Right ventricle myocardium superior (tissue), 1 donor: ENCODE measurements around the gene SPRED1. TPM values are rescaled to one million over a fixed set of nuclear protein-coding genes. Genes with fewer than 3 reads are reported as not detected.
"Not testable (repeated sequence)": the region's sequence is repeated elsewhere in the genome, so short reads cannot be mapped to it uniquely, and the experiment has no call there.

ENCODE experiments used
- ATAC-seq: fragments of 200-7000 bp; cut with Tn5 transposase; one replicate; pipeline ENCODE4 v1.9.1; 2020; ENCODE audit warnings: mild to moderate bottlenecking; ENCODE audit not compliant: poor library complexity
- DNase-seq: peaks from one replicate; pipeline ENCODE4 v3.0.0-alpha.2; 2020
- intact Hi-C: fragments of 100-400 bp; cut with DNase I; formaldehyde crosslinking; loops from one replicate; pipeline ENCODE4 v1.11.2; 2022
- total RNA-seq: library from RNA; stranded (reverse); fragmentation: NEBNext Ultra II Directional; extraction: Animal tissue kit (Norgen Biotek cat#: 25700); gene quantifications from one replicate; pipeline ENCODE4 v1.2.1, GENCODE V29; 2021
- donor health status: DM: no; HTN: yes; CAD: no; lungs with severe emphysema.

Gene SPRED1
- total RNA-seq, 1 donor from 2014 or later, result 9.8 TPM

DNA sequence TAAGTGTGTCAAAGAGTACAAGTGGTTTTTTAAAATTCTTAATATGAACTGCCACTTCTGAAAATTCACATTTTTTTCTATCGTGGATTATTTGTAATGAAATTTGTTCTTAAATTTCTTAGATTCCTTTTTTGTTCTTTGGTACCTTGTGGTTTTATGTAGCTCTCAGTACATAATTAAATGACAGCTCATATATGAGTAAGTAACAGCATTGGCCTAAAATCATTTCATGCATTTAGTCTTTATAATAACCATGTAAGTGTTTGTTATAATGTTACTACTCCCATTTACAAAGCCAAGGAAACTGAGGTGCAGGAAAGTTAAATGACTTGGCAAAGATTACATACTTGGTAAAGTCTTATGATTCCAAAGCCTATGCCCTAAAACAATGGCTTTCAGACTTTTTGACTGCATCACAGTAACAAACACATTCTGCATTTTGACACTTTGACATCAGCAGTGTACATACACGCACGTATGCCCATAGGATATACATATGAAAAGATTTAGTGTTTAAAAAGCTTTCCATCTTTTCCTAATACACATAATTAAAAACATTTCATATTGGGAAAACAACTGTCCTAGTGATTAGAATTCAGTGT lies 14.9 kb downstream of the SPRED1 start:
- DNase-seq, result no peak
- ATAC-seq, result no peak
- intact Hi-C loops, result no loop called here

DNA sequence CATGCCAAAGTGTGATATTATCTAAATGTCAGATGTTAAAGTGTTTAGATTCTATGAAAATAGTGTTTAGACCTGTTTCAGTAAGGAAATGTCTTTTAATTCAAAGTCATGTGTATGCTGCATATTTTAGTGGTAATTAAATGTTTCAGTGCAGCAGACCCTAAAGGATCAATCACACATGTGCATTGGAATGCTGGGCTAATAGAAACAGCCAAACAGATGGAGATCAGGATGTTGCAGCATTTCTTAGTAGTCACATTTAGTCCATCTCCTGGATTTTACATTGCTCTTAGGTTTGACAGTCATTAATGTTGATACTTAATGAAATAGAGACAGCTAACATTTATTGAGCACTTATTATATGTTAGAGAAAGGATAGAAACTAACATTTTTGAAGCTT lies 18.5 kb downstream of the SPRED1 start:
- no peak for ATAC-seq
- intact Hi-C loops, result no loop called here
- no peak for DNase-seq

DNA sequence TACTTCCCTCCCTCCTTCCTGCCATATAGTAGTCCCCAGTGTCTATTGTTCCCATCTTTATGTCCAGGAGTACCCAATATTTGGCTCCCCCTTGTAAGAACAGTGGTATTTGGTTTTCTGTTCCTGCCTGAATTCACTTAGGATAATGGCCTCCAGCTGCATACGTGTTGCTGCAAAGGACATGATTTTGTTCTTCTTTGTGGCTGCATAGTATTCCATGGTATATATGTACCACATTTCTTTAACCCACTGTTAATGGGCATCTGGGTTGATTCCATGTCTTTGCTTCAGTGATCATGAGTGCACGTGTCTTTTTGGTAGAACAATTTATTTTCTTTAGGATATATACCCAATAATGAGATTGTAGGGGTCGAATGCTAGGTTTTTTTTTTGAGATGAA lies 19.3 kb downstream of the SPRED1 start:
- ATAC-seq (no peak), DNase-seq (no peak)
- intact Hi-C loops, result no loop called here

DNA sequence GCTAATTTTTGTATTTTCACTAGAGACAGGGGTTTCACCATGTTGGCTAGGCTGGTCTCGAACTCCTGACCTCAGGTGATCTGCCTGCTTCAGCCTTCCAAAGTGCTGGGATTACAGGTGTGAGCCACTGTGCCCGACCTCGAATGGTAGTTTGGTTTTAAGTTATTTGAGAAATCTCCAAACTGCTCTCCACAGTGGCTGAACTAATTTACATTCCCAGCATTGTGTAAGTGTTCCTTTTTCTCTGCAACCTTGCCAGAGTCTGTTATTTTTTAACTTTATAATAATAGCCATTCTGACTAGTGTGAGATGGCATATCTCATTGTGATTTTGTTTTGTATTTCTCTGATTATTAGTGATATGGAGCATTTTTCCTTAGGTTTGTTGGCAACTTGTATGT lies 19.8 kb downstream of the SPRED1 start:
- intact Hi-C loops, DNase-seq, ATAC-seq: not testable (repeated sequence)

DNA sequence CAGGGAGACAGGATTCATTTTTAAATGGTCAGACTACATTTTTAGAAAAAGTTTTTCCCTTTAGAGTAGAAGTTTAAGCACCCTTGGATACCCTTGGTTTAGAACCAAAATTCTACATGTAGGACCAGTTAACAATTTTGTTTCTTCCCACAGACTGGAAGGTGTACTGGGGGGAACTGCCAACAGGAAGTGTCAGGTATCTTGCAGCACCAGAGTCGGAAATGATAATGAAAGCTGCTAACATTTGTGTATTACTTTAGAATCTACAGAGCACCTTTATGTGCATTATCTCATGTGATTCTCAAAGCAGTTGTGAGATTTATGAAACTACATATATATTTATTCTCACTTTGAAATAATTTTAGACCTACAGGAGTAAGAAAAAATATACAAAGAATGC lies 21.5 kb downstream of the SPRED1 start:
- ATAC-seq, result no peak
- intact Hi-C loops, result no loop called here
- no peak for DNase-seq

DNA sequence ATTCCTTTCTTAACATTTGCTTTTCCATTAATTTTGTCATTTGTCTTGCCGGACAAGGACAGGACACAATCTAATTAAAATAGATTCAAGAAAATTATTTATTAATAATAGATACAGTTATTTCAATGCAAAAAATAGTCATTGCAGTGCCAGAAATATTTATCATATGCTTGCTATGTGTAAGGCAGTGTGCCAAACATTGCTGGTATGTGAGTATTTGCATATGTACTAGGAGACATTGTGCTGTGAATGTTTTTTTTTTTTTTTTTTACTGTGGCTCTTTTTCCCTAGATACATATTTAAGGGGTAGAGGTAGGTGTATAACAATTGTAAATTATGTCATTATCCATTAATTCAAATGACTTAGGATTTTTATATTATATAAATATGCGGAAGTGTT lies 23.3 kb downstream of the SPRED1 start:
- DNase-seq, result no peak
- intact Hi-C loops, result no loop called here
- no peak for ATAC-seq

DNA sequence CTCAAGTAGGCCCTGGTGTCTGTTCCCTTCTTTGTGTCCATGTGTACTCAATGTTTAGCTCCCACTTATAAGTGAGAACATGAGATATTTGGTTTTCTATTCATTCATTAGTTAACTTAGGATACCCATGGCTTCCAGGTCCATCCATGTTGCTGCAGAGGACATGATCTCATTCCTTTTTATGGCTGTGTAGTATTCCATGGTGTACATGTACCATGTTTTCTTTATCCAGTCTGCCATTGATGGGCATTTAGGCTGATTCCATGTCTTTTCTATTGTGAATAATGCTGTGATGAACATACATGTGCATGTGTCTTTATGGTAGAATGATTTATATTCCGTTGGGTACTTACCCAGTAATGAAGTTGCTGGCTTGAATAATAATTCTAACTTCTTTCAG lies 24.6 kb downstream of the SPRED1 start:
- ATAC-seq, DNase-seq, intact Hi-C loops: not testable (repeated sequence)

DNA sequence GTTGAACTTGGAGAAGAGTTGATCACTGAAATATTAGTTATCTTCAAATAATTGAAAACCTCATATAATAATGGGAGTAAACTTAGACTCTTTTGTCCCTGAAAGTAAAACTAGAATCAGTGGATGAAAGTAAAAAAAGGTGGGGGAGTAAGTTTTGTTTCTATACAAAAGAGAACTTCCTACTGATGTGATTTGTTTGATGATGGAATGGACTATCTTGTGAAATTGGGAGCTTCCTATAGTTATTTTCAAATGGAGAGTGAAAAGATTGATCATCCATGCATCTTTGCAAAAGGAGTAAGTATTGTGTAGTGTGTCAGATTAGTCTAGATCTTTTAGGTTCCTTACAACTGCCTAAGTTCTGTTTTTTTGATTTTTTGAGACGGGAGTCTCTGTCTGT lies 28.4 kb downstream of the SPRED1 start:
- intact Hi-C loops, result no loop called here
- DNase-seq, result no peak
- ATAC-seq, result no peak

DNA sequence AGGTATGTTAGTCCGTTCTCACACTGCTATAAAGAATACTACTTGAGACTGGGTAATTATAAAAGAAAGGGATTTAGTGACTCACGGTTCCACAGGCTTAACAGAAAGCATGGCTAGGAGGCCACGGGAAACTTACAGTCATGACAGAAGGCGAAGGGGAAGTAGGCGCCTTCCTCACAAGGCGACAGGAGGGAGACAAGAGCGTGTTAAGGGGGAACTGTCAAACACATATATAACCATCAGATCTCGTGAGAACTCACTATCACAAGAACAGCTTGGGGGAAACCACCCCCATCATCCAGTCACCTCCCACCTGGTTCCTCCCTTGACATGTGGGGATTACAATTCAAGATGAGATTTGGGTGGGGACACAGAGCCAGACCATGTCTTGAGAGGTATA lies 30.4 kb downstream of the SPRED1 start:
- DNase-seq, result no peak
- ATAC-seq, result no peak
- intact Hi-C loops, result no loop called here

DNA sequence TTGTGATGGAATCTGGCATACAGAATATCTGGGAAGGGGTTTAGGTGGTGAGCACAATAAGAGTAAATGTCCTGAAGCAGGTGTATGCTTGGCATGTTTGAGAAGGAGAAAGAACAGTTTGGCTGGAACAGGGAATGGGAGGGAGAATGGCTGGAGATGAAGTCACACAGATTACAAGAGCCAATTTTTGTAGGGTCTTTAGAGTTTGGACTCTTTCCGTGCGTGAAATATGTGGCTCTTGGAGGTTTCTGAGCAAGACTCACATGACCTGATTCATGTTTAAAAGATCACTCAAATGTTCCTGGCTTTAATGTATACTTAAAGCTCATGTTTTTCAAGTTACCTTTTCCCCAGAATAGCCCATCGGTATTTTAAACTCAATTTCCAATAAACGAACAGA lies 32.8 kb downstream of the SPRED1 start:
- no peak for DNase-seq
- intact Hi-C loops, result no loop called here

DNA sequence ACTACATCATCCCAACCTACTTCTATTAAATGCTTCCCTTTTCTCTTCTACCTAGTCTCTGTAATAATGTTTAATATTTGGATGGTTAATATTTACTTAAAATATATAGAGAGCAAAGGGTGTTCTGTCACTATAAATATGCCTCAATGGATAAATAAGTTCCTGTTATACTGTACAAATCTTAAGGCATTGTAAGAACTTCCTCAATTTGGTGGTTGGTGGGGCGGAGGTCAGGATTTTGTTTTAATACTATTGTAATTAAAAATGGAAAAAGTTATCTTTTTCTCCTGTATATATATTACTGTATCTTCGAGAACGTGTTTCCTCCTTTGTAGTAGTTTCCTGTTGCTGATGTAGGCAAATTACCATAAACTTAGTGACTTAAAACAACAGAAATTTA lies 41.5 kb downstream of the SPRED1 start:
- intact Hi-C loops, result no loop called here
- DNase-seq (no peak), ATAC-seq (no peak)

More for the DNA sequence above, 32.8 kb downstream of the SPRED1 start:
- ATAC-seq, result no peak

DNA sequence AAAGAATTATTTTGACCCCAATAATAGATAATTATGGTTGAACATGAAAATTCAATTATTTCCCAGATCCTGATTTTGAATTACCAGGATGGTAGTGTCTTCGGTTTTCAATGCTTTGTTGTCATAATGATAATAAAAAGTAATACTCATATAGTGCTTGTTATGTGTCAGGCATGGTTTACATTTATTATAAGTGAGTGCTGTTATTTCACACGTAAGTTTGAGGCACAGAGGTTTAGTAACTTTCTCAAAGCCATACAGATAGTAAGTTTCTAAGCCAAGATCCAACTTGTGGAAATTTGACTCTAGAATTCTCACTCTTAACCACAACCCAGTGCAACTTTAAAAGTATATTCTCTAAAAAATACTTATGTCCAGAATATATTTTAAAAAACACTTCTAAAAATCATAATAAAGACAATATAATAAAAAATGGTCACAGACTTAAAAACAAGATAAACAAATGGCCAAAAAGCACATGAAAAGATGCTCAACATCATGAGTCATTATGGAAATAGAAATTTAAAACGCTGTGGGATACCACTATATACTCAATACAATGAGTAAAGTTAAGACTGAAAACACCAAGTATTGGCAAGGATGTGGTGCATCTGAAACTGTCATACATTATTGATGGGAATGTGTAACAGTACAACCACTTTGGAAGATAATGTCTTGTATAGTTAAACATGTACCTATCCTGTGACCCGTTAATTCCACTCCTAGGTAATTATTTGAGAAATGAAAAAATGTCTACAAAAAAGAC lies 45.2 kb downstream of the SPRED1 start:
- ATAC-seq (no peak), DNase-seq (no peak)
- intact Hi-C loops, result no loop called here

DNA sequence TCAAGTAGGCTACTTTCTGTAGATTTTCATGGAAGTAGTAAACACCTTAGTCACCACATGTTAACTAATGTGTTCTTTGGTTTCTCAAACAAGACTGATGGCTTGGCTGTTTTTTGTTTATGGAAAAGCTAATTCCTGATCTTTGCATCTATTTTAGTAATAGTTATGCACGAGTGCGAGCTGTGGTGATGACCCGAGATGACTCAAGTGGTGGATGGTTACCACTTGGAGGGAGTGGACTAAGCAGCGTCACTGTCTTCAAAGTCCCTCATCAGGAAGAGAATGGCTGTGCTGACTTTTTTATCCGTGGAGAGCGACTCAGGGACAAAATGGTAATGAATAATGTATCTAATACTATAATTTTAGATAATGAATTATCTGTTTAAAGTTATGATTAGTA lies 46.6 kb downstream of the SPRED1 start:
- ATAC-seq (no peak), DNase-seq (no peak)
- intact Hi-C loops, result no loop called here

DNA sequence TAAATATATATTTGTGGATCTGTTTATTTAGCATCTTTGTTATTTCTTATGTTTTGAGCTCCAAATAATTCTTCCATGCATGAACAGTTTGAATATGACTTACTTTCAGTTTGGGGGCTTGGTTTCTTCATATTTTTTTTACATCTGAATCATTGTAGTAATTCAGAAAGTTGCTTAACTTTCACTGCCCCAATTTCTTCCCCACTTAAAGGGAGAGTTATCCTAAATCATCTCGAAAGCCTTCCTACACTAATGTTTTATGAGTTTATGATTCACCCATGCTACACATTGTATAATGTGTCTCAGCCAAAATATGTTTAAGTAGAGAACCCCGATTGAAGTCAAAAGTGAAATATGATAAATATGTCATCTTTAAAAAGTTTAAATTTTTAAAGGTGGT lies 47.8 kb downstream of the SPRED1 start:
- intact Hi-C loops, result no loop called here
- ATAC-seq, result no peak
- DNase-seq, result no peak

DNA sequence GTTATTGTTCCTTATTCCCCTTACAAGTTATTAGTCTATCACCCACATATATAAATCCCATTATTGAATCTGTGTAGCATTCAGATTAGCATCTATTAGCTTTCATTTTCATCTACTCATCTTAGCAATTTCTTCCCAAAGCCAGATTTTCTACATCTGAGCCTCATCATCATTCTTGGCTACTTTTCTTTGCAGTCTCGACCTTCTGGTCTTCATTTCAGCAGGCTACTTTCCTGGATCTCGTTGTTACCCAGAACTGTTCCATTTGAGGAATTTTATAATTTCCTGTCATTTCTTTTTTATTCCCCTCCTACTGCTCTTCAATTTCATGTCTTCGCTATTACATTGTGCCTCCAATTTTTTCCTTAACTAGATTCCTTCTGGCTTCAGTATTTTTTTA lies 51.8 kb downstream of the SPRED1 start:
- no peak for DNase-seq
- ATAC-seq, result no peak
- intact Hi-C loops, result no loop called here

DNA sequence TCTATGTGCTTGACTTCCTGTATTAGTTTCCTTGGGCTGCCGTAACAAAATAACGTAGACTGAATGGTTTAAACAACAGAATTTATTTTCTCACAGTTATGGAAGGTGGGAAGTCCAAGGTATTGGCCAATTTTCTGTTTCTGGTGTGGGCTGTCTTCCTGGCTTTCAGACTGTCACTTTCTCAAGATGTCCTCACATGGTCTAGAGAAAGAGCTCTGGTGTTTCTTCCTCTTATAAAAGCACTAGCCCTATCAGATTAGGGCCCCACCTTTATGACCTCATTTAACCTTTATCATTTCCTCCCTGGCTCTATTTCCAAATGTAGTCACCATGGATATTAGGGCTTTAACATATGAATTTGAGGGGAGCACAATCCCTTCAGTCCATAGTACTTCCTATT lies 54.6 kb downstream of the SPRED1 start:
- ATAC-seq, result no peak
- intact Hi-C loops, result no loop called here

DNA sequence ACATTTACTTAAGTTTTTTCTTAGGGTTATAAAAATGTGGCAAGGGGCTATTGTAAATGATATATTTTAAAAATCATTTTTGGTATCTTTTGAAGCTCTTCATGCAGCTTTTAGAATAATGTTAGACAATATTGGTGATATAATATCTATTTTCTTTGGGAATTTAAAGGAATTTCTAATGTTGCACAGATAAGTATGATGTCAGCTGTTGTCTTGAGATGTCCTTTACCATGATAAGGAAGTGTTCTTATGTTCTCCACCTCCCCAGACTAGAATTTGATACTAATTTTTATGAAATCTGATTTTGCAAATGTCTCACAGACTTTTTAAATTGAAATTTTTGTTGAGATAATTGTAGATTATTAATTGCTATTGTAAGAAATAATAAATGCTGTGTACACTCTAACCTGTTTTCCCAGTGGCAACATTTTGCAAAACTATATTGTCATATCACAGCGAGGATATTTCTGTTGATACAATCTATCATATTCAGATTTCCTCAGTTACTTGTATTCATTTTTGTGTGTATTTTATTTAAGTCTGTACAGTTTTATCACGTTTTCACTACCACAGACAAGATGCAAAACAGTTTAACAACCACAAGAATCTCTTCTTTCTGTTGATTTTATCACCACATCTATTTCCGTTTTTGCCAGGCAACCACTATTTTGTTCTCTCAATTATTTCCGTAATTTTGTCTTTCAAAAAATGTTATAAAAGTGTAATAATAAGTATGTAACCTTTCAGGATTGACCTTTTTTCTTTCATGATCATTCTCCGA lies 55.4 kb downstream of the SPRED1 start:
- ATAC-seq, result no peak
- intact Hi-C loops, result no loop called here
- no peak for DNase-seq

More for the DNA sequence above, 54.6 kb downstream of the SPRED1 start:
- no peak for DNase-seq

DNA sequence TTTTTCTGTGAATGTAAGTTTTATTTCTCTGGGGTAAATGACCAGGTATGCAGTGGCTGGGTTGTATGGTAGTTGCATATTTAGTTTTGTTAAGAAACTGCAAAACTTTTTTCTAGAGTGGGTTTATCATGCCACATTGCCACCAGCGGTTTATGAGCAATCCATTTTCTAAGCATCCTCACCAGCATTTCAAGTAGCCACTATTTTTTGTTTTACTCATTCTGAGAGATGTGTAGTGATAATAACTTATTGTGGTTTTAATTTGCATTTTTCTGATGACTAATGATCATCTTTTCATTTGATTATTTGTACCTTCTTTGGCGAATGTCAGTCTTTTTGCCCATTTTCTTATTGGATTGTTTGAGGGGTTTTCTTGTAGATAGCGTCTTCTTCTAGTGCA lies 56.2 kb downstream of the SPRED1 start:
- DNase-seq (no peak), ATAC-seq (no peak)
- intact Hi-C loops, result no loop called here

DNA sequence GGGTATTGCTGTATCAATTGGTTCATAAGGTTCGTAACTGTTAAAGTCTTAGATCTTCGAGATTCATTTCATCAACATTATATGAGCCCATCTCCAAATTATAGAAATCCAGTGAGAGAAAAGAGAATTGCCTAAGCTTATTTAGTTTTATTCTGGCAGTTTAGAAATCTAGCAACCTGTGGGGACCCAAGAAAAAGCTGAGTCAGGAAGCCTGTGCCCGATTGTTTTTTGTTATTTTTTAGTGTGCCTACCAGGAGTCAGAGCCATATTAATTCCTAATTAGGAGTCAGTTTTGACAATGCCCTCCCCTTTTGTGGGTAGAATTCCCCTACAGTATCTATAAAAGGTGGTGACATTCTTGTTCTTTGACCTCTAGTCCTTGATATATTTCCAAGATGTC lies 59.6 kb downstream of the SPRED1 start:
- DNase-seq (no peak), ATAC-seq (no peak)
- intact Hi-C loops, result no loop called here

DNA sequence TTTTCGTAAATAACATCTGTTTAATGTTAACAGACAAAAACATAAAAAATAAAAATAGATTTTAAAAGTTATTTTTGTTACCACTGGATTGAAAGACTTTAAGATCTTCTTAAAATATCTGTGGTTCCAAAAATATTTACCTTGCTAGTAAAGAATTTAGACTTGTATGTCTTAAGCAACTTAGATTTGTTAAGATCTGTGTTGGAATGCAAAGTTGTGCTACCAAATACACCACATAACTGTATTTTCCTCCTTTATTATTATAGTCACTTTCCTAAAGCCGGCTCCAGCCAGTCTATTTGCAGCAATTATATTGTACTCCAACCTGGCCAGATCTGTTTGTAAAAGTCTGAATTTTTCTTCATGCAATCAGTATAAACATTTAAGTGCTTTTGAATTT lies 63.7 kb downstream of the SPRED1 start:
- DNase-seq (no peak), ATAC-seq (no peak)
- intact Hi-C loops, result no loop called here
